ENCODE results near the gene SHC4. TPM values are rescaled to one million over a fixed set of nuclear protein-coding genes. Genes with fewer than 3 reads are reported as not detected.

Gene SHC4
- total RNA-seq, 1 donor from 2014 or later = 2.2 TPM

- Mint-ChIP-seq H3K36me3 (no peaks in the 10 kb centered on the region), H3K9me3 (no peaks in the 10 kb centered on the region), H3K4me1 (peaks cover 10% of the 10 kb centered on the region), H3K4me3 (no peak overlapping the region), H3K27me3 (ENCODE audit: insufficient read depth, low read depth) (no peaks in the 10 kb centered on the region), H3K27ac (no peak overlapping the region)
- Histone ChIP-seq H3F3A (ENCODE audit: low read depth) (no peaks in the 10 kb centered on the region), H3K4me3 (no peak overlapping the region), H3K4me1 (no peaks in the 10 kb centered on the region), H4K20me1 (ENCODE audit: low read depth) (no peaks in the 10 kb centered on the region), H3K27me3 (no peaks in the 10 kb centered on the region), H3K9ac (no peak overlapping the region), H3K79me2 (ENCODE audit: low read depth) (no peaks in the 10 kb centered on the region), H3K36me3 (no peaks in the 10 kb centered on the region), H3K4me2 (no peak overlapping the region), H2AFZ (replicated peaks) (no peak overlapping the region), H3K9me3 (ENCODE audit: low read depth) (no peaks in the 10 kb centered on the region), H3K27ac (no peak overlapping the region)
- TF ChIP-seq EZH2phosphoT487 (IDR thresholded peaks at IDR 0.05) (no peak), CTCF (IDR thresholded peaks at IDR 0.05) (no peak), EZH2 (IDR thresholded peaks at IDR 0.05) (no peak)
- DNase-seq (ENCODE audit: low spot score) = no peak
Measured at GRCh38 chr15:48887144-48887543, 76.6 kb downstream of the SHC4 start.

- Histone ChIP-seq H2AFZ (replicated peaks) (no peak overlapping the region), H3K27ac (no peak overlapping the region), H3K9ac (no peak overlapping the region), H4K20me1 (ENCODE audit: low read depth) (peaks cover 20% of the 10 kb centered on the region), H3K4me3 (no peak overlapping the region), H3K4me2 (no peak overlapping the region), H3K27me3 (no peaks in the 10 kb centered on the region), H3K4me1 (peaks cover 14% of the 10 kb centered on the region), H3K36me3 (peaks cover 8% of the 10 kb centered on the region), H3K9me3 (ENCODE audit: low read depth) (no peaks in the 10 kb centered on the region), H3K79me2 (ENCODE audit: low read depth) (peaks cover 22% of the 10 kb centered on the region), H3F3A (ENCODE audit: low read depth) (no peaks in the 10 kb centered on the region)
- Mint-ChIP-seq H3K27me3 (ENCODE audit: insufficient read depth, low read depth) (no peaks in the 10 kb centered on the region), H3K36me3 (peaks cover 2% of the 10 kb centered on the region), H3K4me3 (no peak overlapping the region), H3K27ac (no peak overlapping the region), H3K9me3 (no peaks in the 10 kb centered on the region), H3K4me1 (peaks cover 20% of the 10 kb centered on the region)
- no peak for TF ChIP-seq EZH2phosphoT487 (IDR thresholded peaks at IDR 0.05)
- TF ChIP-seq CTCF (IDR thresholded peaks at IDR 0.05) = no peak
- TF ChIP-seq EZH2 (IDR thresholded peaks at IDR 0.05) = no peak
- no peak for DNase-seq (ENCODE audit: low spot score)
Measured at GRCh38 chr15:48883699-48884098, 80.0 kb downstream of the SHC4 start.

- Mint-ChIP-seq H3K4me3 (peak overlapping the region; percentile 99), H3K27ac (no peak overlapping the region), H3K9me3 (no peaks in the 10 kb centered on the region), H3K4me1 (peaks cover 26% of the 10 kb centered on the region), H3K27me3 (ENCODE audit: insufficient read depth, low read depth) (peaks cover 7% of the 10 kb centered on the region), H3K36me3 (peaks cover 4% of the 10 kb centered on the region)
- H3K79me2 ChIP-seq (ENCODE audit: low read depth) = peaks cover 30% of the 10 kb centered on the region
- no peak overlapping the region for H3K27ac ChIP-seq
- H3K9me3 ChIP-seq (ENCODE audit: low read depth) = no peaks in the 10 kb centered on the region
- H4K20me1 ChIP-seq (ENCODE audit: low read depth) = peaks cover 23% of the 10 kb centered on the region
- peak overlapping the region; percentile 77 for H3K4me3 ChIP-seq
- no peaks in the 10 kb centered on the region for H3K27me3 ChIP-seq
- H2AFZ ChIP-seq (replicated peaks) = no peak overlapping the region
- H3K36me3 ChIP-seq = peaks cover 8% of the 10 kb centered on the region
- H3K4me1 ChIP-seq = peaks cover 14% of the 10 kb centered on the region
- peak; percentile 22 for DNase-seq (ENCODE audit: low spot score)
- H3K4me2 ChIP-seq = peak overlapping the region; percentile 96
- TF ChIP-seq EZH2phosphoT487 (IDR thresholded peaks at IDR 0.05) (no peak), EZH2 (IDR thresholded peaks at IDR 0.05) (no peak), CTCF (IDR thresholded peaks at IDR 0.05) (no peak)
- H3K9ac ChIP-seq = no peak overlapping the region
- no peaks in the 10 kb centered on the region for H3F3A ChIP-seq (ENCODE audit: low read depth)
Measured at GRCh38 chr15:48880070-48880634, 83.6 kb downstream of the SHC4 start.
